ENCODE measurements around the gene CIT.

- TF ChIP-seq REST (IDR thresholded peaks at IDR 0.05; ENCODE audit: insufficient read depth in 1 of 2, low read depth in 2 of 2, low read length in 2 of 2) = no peak
- TF ChIP-seq POLR2AphosphoS5 (IDR thresholded peaks at IDR 0.05; ENCODE audit: low read depth, low read length) = no peak
- TF ChIP-seq TAF1 (IDR thresholded peaks at IDR 0.05; ENCODE audit: borderline replicate concordance, insufficient read depth, low read length) = no peak
Measured at GRCh38 chr12:119911182-119911581, 34.1 kb upstream of the CIT start.
